ENCODE data around the gene KLF7. TPM values are rescaled to one million over a fixed set of nuclear protein-coding genes. Genes with fewer than 3 reads are reported as not detected.

Gene KLF7
- total RNA-seq, 1 donor from 2014 or later: 35.8 TPM

- Histone ChIP-seq H3K4me3 (no peak overlapping the region), H3K27ac (no peak overlapping the region), H3K4me1 (no peaks in the 10 kb centered on the region), H3K27me3 (no peaks in the 10 kb centered on the region), H3K36me3 (peaks cover 0 to 15% of the 10 kb centered on the region in 2 donors), H3K9me3 (no peaks in the 10 kb centered on the region)
- TF ChIP-seq POLR2A (IDR thresholded peaks at IDR 0.05): no peak
- no peak for TF ChIP-seq POLR2AphosphoS5 (IDR thresholded peaks at IDR 0.05; ENCODE audit: insufficient read depth in 1 of 2, low read depth in 1 of 2)
- no peak for TF ChIP-seq CTCF (IDR thresholded peaks at IDR 0.05)
- intact Hi-C loops (cut with DNase I): no loop called here
- DNase-seq (ENCODE audit: extremely low spot score in 2 of 2): no peak
These were observed 55.4 kb downstream of the KLF7 start for GRCh38 chr2:207110310-207110709.

GRCh38 chr2:207109768-207110167, 56.0 kb downstream of the KLF7 start:
- no peaks in the 10 kb centered on the region for H3K4me1 ChIP-seq

GRCh38 chr2:207108440-207108839, 57.3 kb downstream of the KLF7 start:
- TF ChIP-seq CTCF (IDR thresholded peaks at IDR 0.05) (no peak), POLR2A (IDR thresholded peaks at IDR 0.05) (no peak), POLR2AphosphoS5 (IDR thresholded peaks at IDR 0.05; ENCODE audit: insufficient read depth in 1 of 2, low read depth in 1 of 2) (no peak)
- H3K27me3 ChIP-seq: no peaks in the 10 kb centered on the region
- no peak overlapping the region for H3K27ac ChIP-seq
- H3K9me3 ChIP-seq: no peaks in the 10 kb centered on the region
- peaks cover 0 to 15% of the 10 kb centered on the region in 2 donors for H3K36me3 ChIP-seq
- DNase-seq (ENCODE audit: extremely low spot score in 2 of 2): no peak
- no peaks in the 10 kb centered on the region for H3K4me1 ChIP-seq
- H3K4me3 ChIP-seq: no peak overlapping the region
- intact Hi-C loops (cut with DNase I): no loop called here

More at GRCh38 chr2:207109768-207110167, 56.0 kb downstream of the KLF7 start:
- Histone ChIP-seq H3K9me3 (no peaks in the 10 kb centered on the region), H3K27ac (no peak overlapping the region), H3K36me3 (peaks cover 0 to 15% of the 10 kb centered on the region in 2 donors), H3K27me3 (no peaks in the 10 kb centered on the region), H3K4me3 (no peak overlapping the region)
- no peak for TF ChIP-seq POLR2A (IDR thresholded peaks at IDR 0.05)
- TF ChIP-seq CTCF (IDR thresholded peaks at IDR 0.05): no peak
- no peak for TF ChIP-seq POLR2AphosphoS5 (IDR thresholded peaks at IDR 0.05; ENCODE audit: insufficient read depth in 1 of 2, low read depth in 1 of 2)
- no peak for DNase-seq (ENCODE audit: extremely low spot score in 2 of 2)
- intact Hi-C loops (cut with DNase I): no loop called here

GRCh38 chr2:207107551-207107950, 58.2 kb downstream of the KLF7 start:
- H3K27me3 ChIP-seq: no peaks in the 10 kb centered on the region
- TF ChIP-seq POLR2A (IDR thresholded peaks at IDR 0.05): no peak
- TF ChIP-seq CTCF (IDR thresholded peaks at IDR 0.05): no peak
- no peaks in the 10 kb centered on the region for H3K4me1 ChIP-seq
- peaks cover 0 to 15% of the 10 kb centered on the region in 2 donors for H3K36me3 ChIP-seq
- no peak overlapping the region for H3K27ac ChIP-seq
- intact Hi-C loops (cut with DNase I): no loop called here
- H3K9me3 ChIP-seq: no peaks in the 10 kb centered on the region
- no peak overlapping the region for H3K4me3 ChIP-seq
- no peak for DNase-seq (ENCODE audit: extremely low spot score in 2 of 2)

- H3K27ac ChIP-seq: no peak overlapping the region
- no peaks in the 10 kb centered on the region for H3K4me1 ChIP-seq
- H3K9me3 ChIP-seq: no peaks in the 10 kb centered on the region
- H3K36me3 ChIP-seq: peaks cover 0 to 15% of the 10 kb centered on the region in 2 donors
- intact Hi-C loops (cut with DNase I): no loop called here
- TF ChIP-seq POLR2A (IDR thresholded peaks at IDR 0.05) (no peak), POLR2AphosphoS5 (IDR thresholded peaks at IDR 0.05; ENCODE audit: insufficient read depth in 1 of 2, low read depth in 1 of 2) (no peak), CTCF (IDR thresholded peaks at IDR 0.05) (no peak)
- no peak for DNase-seq (ENCODE audit: extremely low spot score in 2 of 2)
- H3K4me3 ChIP-seq: no peak overlapping the region
- no peaks in the 10 kb centered on the region for H3K27me3 ChIP-seq
These were observed 58.6 kb downstream of the KLF7 start for GRCh38 chr2:207107131-207107530.
